Measurements from ENCODE around the gene ARL14. TPM values are rescaled to one million over a fixed set of nuclear protein-coding genes. Genes with fewer than 3 reads are reported as not detected.

The ARL14 gene
- total RNA-seq, 4 donors from 2014 or later, result not detected

GRCh38 chr3:160719710-160720109 is 42.8 kb downstream of the ARL14 start:
- Histone ChIP-seq H3K27me3 (no peaks in the 10 kb centered on the region), H3K9me3 (no peaks in the 10 kb centered on the region), H3K4me3 (replicated peaks in 1 of 3) (no peak overlapping the region), H3K27ac (no peak overlapping the region), H3K36me3 (no peaks in the 10 kb centered on the region), H3K4me1 (no peaks in the 10 kb centered on the region)
- 95% methylated on average over 9 to 11 of the region's 11 CpGs for WGBS, 2 donors
- intact Hi-C loops (cut with DNase I), result no loop called here
- no peak for DNase-seq
- TF ChIP-seq CTCF (IDR thresholded peaks at IDR 0.05) (no peak), POLR2A (IDR thresholded peaks at IDR 0.05) (no peak)

GRCh38 chr3:160720123-160720746 is 43.3 kb downstream of the ARL14 start:
- Histone ChIP-seq H3K36me3 (no peaks in the 10 kb centered on the region), H3K27ac (no peak overlapping the region), H3K4me1 (no peaks in the 10 kb centered on the region), H3K27me3 (no peaks in the 10 kb centered on the region), H3K4me3 (replicated peaks in 1 of 3) (no peak overlapping the region), H3K9me3 (no peaks in the 10 kb centered on the region)
- TF ChIP-seq POLR2A (IDR thresholded peaks at IDR 0.05) (no peak), CTCF (IDR thresholded peaks at IDR 0.05) (peak in 1 of 6 experiments; percentile 12)
- intact Hi-C loops (cut with DNase I), result no loop called here
- 83 to 87% methylated on average over 4 to 5 of the region's 5 CpGs for WGBS, 2 donors
- DNase-seq, result peak; percentile 20 to 31

- TF ChIP-seq CTCF (IDR thresholded peaks at IDR 0.05) (no peak), POLR2A (IDR thresholded peaks at IDR 0.05) (no peak)
- intact Hi-C loops (cut with DNase I), result no loop called here
- H3K27ac ChIP-seq, result no peak overlapping the region
These were observed 45.4 kb downstream of the ARL14 start for GRCh38 chr3:160722331-160722730.

GRCh38 chr3:160725338-160725737 is 48.4 kb downstream of the ARL14 start:
- no peaks in the 10 kb centered on the region for H3K4me1 ChIP-seq
- no peak overlapping the region for H3K4me3 ChIP-seq (replicated peaks in 1 of 3)
- intact Hi-C loops (cut with DNase I), result no loop called here
- no peaks in the 10 kb centered on the region for H3K9me3 ChIP-seq
- TF ChIP-seq POLR2A (IDR thresholded peaks at IDR 0.05) (no peak), CTCF (IDR thresholded peaks at IDR 0.05) (no peak)
- no peaks in the 10 kb centered on the region for H3K27me3 ChIP-seq
- WGBS, 2 donors, result 89 to 90% methylated on average over 2 of the region's 2 CpGs
- no peaks in the 10 kb centered on the region for H3K36me3 ChIP-seq
- H3K27ac ChIP-seq, result no peak overlapping the region
- no peak for DNase-seq

More at GRCh38 chr3:160722331-160722730, 45.4 kb downstream of the ARL14 start:
- Histone ChIP-seq H3K4me3 (replicated peaks in 1 of 3) (no peak overlapping the region), H3K9me3 (no peaks in the 10 kb centered on the region), H3K27me3 (no peaks in the 10 kb centered on the region), H3K4me1 (no peaks in the 10 kb centered on the region), H3K36me3 (no peaks in the 10 kb centered on the region)
- WGBS, 2 donors, result 89 to 90% methylated on average over 2 of the region's 2 CpGs
- no peak for DNase-seq

Small RNAs within 50 kb of the gene (small RNA-seq; reads per million reads assigned to genes)
- gene RF00139, result not detected

Other genes starting within 250 kb of the ARL14 start
- 1 to 10 TPM; 3.3 to 5.6 (median 3.8) TPM for gene TRIM59, start 227.4 kb upstream of the ARL14 start, total RNA-seq
- gene KPNA4, start 111.6 kb upstream of the ARL14 start, total RNA-seq, result 10 to 100 TPM; 24.7 to 31.2 (median 30.4) TPM
- gene PPM1L, start 79.1 kb downstream of the ARL14 start, total RNA-seq, result 10 to 100 TPM; 47.2 to 77.4 (median 50.4) TPM

All from thyroid gland (tissue), 4 donors.